Measurements from ENCODE around the gene SPNS3. TPM values are rescaled to one million over a fixed set of nuclear protein-coding genes. Genes with fewer than 3 reads are reported as not detected.

Gene SPNS3
- total RNA-seq, 3 donors from 2014 or later = 0.38 to 0.72 TPM; not detected in 1

DNA sequence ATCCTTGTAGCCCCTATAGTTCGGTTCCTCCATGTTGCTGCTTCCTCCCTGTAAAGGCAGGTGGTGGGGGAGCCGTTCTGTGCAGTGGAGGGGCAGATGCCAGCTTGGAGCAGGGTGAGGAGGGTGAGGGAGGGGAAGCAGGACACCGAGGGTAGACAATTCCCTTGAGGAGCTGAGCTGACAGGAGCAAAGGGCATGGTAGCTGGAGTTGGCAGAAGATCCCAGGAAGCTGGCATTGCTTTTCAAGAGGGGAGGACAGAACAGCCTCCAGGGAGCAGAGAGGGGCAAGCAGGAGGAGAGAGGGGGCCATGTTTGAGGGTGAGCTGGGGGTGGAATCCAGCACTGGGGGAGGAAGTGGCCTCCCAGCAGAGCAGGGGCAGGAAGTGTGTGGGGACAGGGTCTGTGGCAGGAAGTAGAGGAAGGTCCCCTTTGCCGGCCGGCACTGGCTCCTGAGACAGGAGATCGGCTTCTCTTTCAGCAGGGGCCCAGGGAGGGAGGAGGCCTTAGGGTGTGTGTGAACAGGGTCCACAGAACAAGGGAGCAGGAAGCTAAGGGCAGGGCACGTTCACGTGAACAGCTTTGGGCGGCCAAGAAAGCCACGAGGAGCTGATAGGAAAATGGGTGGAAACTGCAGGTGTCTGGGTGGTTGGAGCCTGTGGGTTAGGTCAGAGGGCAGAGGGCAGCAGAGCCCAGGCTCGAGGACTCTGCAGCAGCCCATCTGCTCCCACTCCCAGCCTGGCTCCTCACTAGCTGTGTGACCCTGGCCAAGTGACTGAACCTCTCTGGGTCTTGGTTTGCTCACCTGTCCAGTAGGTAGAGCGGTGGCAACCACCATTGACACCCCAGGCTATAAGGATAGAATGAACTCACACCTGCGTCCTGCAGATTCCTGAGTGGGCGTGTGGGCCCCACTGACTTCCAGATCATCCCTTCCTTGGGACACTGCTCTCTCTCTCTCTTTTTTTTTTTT lies 47.5 kb downstream of the SPNS3 start:
- Histone ChIP-seq H3K9me3 (no peaks in the 10 kb centered on the region), H3K36me3 (ENCODE audit: low read depth) (no peaks in the 10 kb centered on the region), H3K4me1 (ENCODE audit: low read depth) (peaks cover 46% of the 10 kb centered on the region), H3K4me3 (no peak overlapping the region)
- TF ChIP-seq CTCF (IDR thresholded peaks at IDR 0.05) = no peak
- DNase-seq = peak; percentile 78 to 81 (median 80)
- ATAC-seq = peak; percentile 53
- intact Hi-C loops (cut with DNase I, micrococcal nuclease) = no loop called here

- TF ChIP-seq CTCF (IDR thresholded peaks at IDR 0.05) = no peak
- intact Hi-C loops (cut with DNase I, micrococcal nuclease) = no loop called here
- no peak overlapping the region for H3K4me3 ChIP-seq
- no peaks in the 10 kb centered on the region for H3K9me3 ChIP-seq
- no peaks in the 10 kb centered on the region for H3K36me3 ChIP-seq (ENCODE audit: low read depth)
- H3K4me1 ChIP-seq (ENCODE audit: low read depth) = peaks cover 38% of the 10 kb centered on the region
- DNase-seq = peak in 2 of 3 donors; percentile 42 to 60
- no peak for ATAC-seq
Observed at GRCh38 chr17:4482338-4483011, 48.7 kb downstream of the SPNS3 start.

DNA sequence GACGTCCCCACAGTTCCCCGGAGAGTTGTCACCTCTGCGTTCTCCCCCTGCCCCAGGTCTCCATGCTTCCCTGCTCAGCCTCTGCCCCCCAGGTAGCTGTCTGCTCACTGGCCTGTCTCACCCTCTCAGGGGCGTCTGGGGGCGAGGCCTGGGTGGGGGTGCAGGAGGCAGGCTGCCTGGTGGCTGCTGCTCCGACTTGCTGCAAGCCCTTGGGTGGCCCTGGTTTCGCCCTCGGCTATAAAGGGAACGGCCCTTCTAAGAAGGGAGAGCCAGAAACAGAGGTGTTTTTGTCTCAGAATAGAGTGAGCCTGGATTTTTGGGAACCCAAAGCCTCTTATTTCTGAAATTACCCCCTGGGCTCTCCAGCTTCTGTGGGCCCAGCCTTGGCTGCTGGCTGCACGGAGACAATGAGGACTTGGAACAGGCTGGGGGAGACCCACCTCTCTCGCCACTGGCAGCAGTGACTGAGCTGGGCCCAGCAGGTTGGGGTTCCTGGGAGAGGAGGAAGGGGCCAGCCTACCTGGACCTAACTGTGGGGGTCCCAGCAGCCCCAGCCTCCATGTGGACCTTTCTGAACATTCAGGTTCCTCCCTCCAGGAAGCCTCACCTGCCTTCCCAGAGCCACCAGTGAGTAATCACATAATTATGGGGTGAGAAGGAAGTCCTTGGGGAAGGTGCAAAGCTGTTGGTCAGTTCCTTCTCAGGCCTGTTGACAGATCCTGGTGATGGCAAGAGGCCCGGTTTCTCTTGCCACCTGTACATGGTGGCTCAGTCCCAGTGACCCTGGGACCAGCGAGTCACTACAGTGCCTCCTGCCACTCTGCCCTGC lies 49.5 kb downstream of the SPNS3 start:
- Histone ChIP-seq H3K9me3 (no peaks in the 10 kb centered on the region), H3K4me1 (ENCODE audit: low read depth) (peaks cover 35% of the 10 kb centered on the region), H3K4me3 (no peak overlapping the region), H3K36me3 (ENCODE audit: low read depth) (no peaks in the 10 kb centered on the region)
- DNase-seq = peak; percentile 65 to 75 (median 72)
- ATAC-seq = peak; percentile 75
- intact Hi-C loops (cut with DNase I, micrococcal nuclease) = no loop called here
- no peak for TF ChIP-seq CTCF (IDR thresholded peaks at IDR 0.05)

GRCh38 chr17:4485676-4486646 lies 52.2 kb downstream of the SPNS3 start:
- H3K4me3 ChIP-seq = no peak overlapping the region
- peak; percentile 8 for ATAC-seq
- H3K9me3 ChIP-seq = no peaks in the 10 kb centered on the region
- peaks cover 16% of the 10 kb centered on the region for H3K4me1 ChIP-seq (ENCODE audit: low read depth)
- no peak for TF ChIP-seq CTCF (IDR thresholded peaks at IDR 0.05)
- intact Hi-C loops (cut with DNase I, micrococcal nuclease) = no loop called here
- peak; percentile 25 to 77 (median 33) for DNase-seq
- H3K36me3 ChIP-seq (ENCODE audit: low read depth) = no peaks in the 10 kb centered on the region

Data from mucosa of descending colon (tissue), 3 donors.